Vagina (tissue), 2 donors: ENCODE measurements around the gene STAT5B. TPM values are rescaled to one million over a fixed set of nuclear protein-coding genes. Genes with fewer than 3 reads are reported as not detected.

Experiments used
- DNase-seq, 2 donors: peaks; one replicate each; pipeline ENCODE4 v3.0.0-alpha.2; 2017; ENCODE audit errors: extremely low spot score in 2 of 2
- H3K27ac ChIP-seq: fragments of 200-600 bp; sonication (generic); one replicate; pipeline ENCODE4 v1.5.1; 2019
- H3K27me3 ChIP-seq: fragments of 200-600 bp; sonication (generic); one replicate; pipeline ENCODE4 v1.5.1; 2019
- H3K36me3 ChIP-seq, 2 donors: fragments of 200-600 bp; sonication (generic); one replicate each; pipeline ENCODE4 v1.5.1; 2017 to 2019
- H3K4me1 ChIP-seq: fragments of 200-600 bp; sonication (generic); one replicate; pipeline ENCODE4 v1.5.1; 2019
- H3K4me3 ChIP-seq, 2 donors: fragments of 200-600 bp; sonication (generic); 1 replicate in 1 of 2; 2 replicates in 1 of 2; pipeline ENCODE4 v1.5.1; 2016 to 2019
- H3K9me3 ChIP-seq: fragments of 200-600 bp; sonication (generic); one replicate; pipeline ENCODE4 v1.5.1; 2019
- POLR2A ChIP-seq, 2 donors: fragments of 450-650 bp; IDR thresholded peaks; one replicate each; pipeline ENCODE4 v1.6.1; 2017; ENCODE audit warnings: antibody characterized with exemption in 2 of 2, mild to moderate bottlenecking in 2 of 2, moderate library complexity in 2 of 2
- POLR2AphosphoS5 ChIP-seq, 2 donors: sonication (generic); formaldehyde crosslinking; IDR thresholded peaks; one replicate each; pipeline ENCODE4 v1.9.0; 2017; ENCODE audit warnings: antibody characterized with exemption in 2 of 2, mild to moderate bottlenecking in 2 of 2, low read depth in 1 of 2; ENCODE audit not compliant: insufficient read depth in 1 of 2
- intact Hi-C: fragments of 100-400 bp; cut with DNase I; formaldehyde crosslinking; loops from one replicate; pipeline ENCODE4 v1.15.1; 2023
- total RNA-seq: library from RNA; depleted of rRNA; stranded (reverse); fragments of >200 nt; gene quantifications from one replicate; pipeline ENCODE4 v1.2.3, GENCODE V29; 2016
- TF ChIP-seq, protein P1 (sequence below), 3 experiments: fragments of 450-650 bp in 2 of 3; fragments of 200-600 bp in 1 of 3; sonication (generic) in 1 of 3; IDR thresholded peaks; one replicate each; pipeline ENCODE4 v1.5.1; 2017 to 2019; ENCODE audit warnings: antibody characterized with exemption in 3 of 3, mild to moderate bottlenecking in 2 of 3, moderate library complexity in 2 of 3

The STAT5B gene
- total RNA-seq, 1 donor from 2014 or later = 74.6 TPM

DNA sequence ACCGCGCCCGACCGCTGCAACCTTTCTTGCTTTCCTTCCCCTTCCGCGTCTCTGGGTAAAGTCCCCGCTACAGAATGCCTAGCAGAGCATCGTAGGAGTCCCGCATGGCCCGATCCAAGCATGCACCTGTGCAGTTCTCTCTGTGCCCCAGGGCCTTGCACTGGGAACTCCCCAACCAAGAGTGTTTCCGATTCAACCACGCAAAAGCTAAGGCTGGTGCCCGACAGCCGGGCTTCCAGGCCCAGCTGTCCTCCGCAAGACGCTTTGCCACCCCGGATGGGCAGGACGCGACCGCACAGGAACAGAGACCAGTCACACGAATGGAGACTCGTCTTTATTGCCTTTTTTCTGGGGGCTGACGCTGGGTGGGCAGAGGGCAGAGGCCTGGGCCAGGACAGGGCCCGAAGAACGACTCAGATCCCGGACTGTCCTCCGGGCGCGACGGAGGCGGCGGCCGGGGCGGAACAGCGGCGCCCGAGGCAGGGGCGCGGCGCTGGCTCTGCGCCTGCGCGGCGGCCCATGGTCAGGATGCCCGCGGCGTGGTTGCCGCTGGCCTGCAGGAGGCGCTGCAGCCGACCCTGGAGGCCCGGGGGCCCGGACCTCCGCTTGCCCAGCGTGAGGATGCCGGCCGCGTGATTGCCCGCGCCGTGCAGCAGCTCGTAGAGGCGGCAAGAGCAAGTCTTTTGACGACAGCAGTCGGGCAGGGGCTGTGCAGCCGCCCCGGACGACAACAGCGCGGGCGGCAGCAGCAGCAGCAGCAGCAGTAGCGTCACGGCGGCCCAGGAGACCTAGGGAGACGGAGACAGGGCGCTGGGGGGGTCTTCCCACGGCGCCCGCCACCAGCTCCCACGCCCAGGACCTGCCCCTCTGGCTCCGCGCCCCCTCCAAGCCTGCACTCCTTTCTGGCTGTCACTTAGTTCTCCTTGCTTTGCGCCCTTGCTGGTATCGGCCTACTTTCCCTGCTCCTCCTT lies 92.2 kb downstream of the STAT5B start:
- H3K4me3 ChIP-seq = peak overlapping the region; percentile 39 to 47
- intact Hi-C loops = no loop called here
- no peaks in the 10 kb centered on the region for H3K36me3 ChIP-seq
- TF ChIP-seq POLR2A (IDR thresholded peaks at IDR 0.05) = no peak
- peak in 1 of 2 donors; percentile 33 for TF ChIP-seq POLR2AphosphoS5 (IDR thresholded peaks at IDR 0.05; ENCODE audit: insufficient read depth in 1 of 2, low read depth in 1 of 2)
- TF ChIP-seq, protein P1, sequence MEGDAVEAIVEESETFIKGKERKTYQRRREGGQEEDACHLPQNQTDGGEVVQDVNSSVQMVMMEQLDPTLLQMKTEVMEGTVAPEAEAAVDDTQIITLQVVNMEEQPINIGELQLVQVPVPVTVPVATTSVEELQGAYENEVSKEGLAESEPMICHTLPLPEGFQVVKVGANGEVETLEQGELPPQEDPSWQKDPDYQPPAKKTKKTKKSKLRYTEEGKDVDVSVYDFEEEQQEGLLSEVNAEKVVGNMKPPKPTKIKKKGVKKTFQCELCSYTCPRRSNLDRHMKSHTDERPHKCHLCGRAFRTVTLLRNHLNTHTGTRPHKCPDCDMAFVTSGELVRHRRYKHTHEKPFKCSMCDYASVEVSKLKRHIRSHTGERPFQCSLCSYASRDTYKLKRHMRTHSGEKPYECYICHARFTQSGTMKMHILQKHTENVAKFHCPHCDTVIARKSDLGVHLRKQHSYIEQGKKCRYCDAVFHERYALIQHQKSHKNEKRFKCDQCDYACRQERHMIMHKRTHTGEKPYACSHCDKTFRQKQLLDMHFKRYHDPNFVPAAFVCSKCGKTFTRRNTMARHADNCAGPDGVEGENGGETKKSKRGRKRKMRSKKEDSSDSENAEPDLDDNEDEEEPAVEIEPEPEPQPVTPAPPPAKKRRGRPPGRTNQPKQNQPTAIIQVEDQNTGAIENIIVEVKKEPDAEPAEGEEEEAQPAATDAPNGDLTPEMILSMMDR (IDR thresholded peaks at IDR 0.05) = peak in 2 of 3 experiments; percentile 18 to 77
- no peak for DNase-seq
- peaks cover 8% of the 10 kb centered on the region for H3K27me3 ChIP-seq
- no peaks in the 10 kb centered on the region for H3K9me3 ChIP-seq
- H3K4me1 ChIP-seq = peaks cover 23% of the 10 kb centered on the region
- H3K27ac ChIP-seq = peak overlapping the region; percentile 0

GRCh38 chr17:42182927-42183734 lies 93.1 kb downstream of the STAT5B start:
- no peak for DNase-seq
- intact Hi-C loops = no loop called here
- Histone ChIP-seq H3K4me1 (peaks cover 23% of the 10 kb centered on the region), H3K27ac (no peak overlapping the region), H3K9me3 (no peaks in the 10 kb centered on the region), H3K27me3 (peaks cover 8% of the 10 kb centered on the region), H3K4me3 (peak overlapping the region in 1 of 2 donors; percentile 39), H3K36me3 (no peaks in the 10 kb centered on the region)
- TF ChIP-seq POLR2A (IDR thresholded peaks at IDR 0.05) (no peak), POLR2AphosphoS5 (IDR thresholded peaks at IDR 0.05; ENCODE audit: insufficient read depth in 1 of 2, low read depth in 1 of 2) (no peak)
- TF ChIP-seq, protein P1 (IDR thresholded peaks at IDR 0.05) = no peak

DNA sequence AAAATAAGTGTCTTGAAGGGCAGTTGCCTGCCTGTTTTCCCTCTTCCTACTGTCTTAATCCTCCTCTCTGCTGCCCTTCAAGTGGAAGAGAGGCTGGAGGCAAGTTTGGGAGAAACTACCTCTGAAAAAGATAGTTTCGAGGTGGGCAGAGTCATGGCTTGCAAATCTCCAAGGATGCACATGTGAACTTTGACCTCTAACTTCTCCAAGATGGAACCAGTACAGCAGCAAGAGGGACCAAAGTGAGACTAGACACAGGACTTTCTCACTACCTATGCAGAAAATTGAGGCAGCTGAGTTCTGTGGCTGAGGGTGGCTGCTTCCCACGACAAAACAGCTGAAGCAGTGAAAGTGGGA lies 94.4 kb downstream of the STAT5B start:
- no peak for DNase-seq
- intact Hi-C loops = no loop called here
- no peaks in the 10 kb centered on the region for H3K9me3 ChIP-seq
- no peaks in the 10 kb centered on the region for H3K36me3 ChIP-seq
- peaks cover 23% of the 10 kb centered on the region for H3K4me1 ChIP-seq
- no peak overlapping the region for H3K4me3 ChIP-seq
- H3K27me3 ChIP-seq = peaks cover 8% of the 10 kb centered on the region
- H3K27ac ChIP-seq = no peak overlapping the region
- TF ChIP-seq POLR2A (IDR thresholded peaks at IDR 0.05) (no peak), POLR2AphosphoS5 (IDR thresholded peaks at IDR 0.05; ENCODE audit: insufficient read depth in 1 of 2, low read depth in 1 of 2) (no peak)
- TF ChIP-seq, protein P1 (IDR thresholded peaks at IDR 0.05) = no peak

DNA sequence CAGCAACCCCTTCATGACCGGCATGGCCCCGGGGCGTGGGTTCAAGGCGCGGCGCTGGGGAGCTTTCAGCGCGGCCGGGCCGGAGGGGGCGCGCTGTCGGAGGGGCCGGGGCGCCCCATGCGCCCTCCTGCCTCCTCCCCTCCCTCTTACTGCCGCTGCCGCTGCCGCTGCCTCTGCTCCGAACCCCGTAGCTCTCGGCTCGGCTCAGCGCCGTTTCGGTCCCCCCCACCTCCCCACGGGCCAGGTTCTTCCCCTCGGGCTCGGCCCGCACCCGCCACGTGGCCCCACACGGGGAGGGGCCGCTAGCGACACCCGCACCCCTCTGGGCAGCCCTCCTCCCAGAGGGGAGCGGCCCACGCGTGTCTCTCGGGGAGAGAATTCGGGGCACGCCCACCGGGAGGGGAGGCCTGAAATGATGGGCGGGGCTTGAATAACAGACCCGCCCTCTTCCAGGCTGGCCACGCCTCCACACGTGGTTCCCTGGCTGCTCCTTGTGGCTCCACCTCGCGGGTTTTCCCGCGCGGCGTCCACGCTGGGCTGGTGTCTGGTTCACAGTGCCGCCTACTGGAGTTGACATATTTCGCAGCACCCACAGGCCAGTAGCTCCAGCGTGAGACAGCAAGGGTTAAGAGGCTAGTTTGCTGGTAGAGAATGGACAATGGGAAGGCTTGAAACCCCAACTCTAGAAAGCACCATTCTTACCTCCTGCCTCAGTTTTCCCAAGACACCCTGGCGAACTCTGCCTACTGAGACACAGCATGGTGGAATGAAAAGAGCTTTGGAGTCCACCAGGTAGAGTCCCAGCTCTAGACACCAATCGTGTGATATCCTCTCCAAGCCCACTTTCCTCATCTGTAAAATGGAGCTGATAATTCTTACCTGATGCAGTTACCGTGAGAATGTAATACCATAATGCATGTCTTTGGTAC lies 95.0 kb downstream of the STAT5B start, which contains the start of gene KCNH4:
KCNH4 (minus strand) TSS at position 221 of the 929 bp plus-strand sequence; CDS start at position 24, 197 bp downstream.
- intact Hi-C loops = no loop called here
- Histone ChIP-seq H3K36me3 (no peaks in the 10 kb centered on the region), H3K9me3 (no peaks in the 10 kb centered on the region), H3K4me1 (peaks cover 23% of the 10 kb centered on the region), H3K27me3 (peaks cover 8% of the 10 kb centered on the region), H3K4me3 (peak within 1 kb of the TSS; percentile 36), H3K27ac (no peak within 1 kb of the TSS)
- DNase-seq = no peak
- no peak for TF ChIP-seq POLR2A (IDR thresholded peaks at IDR 0.05)
- TF ChIP-seq, protein P1 (IDR thresholded peaks at IDR 0.05) = peak in 2 of 3 experiments; percentile 26 to 33
- TF ChIP-seq POLR2AphosphoS5 (IDR thresholded peaks at IDR 0.05; ENCODE audit: insufficient read depth in 1 of 2, low read depth in 1 of 2) = no peak
